HEK293T (cell line): ENCODE data around the gene LYRM9.
"Not testable (repeated sequence)": the region's sequence is repeated elsewhere in the genome, so short reads cannot be mapped to it uniquely, and the experiment has no call there.

ENCODE experiments used
- CTCF ChIA-PET: fragments of 350-600 bp; formaldehyde crosslinking; extraction: SDS; loops from one replicate; lab custom pipeline; 2021; ENCODE audit warnings: antibody characterized with exemption, inconsistent platforms; lab: Yijun Ruan, JAX
- POLR2A ChIA-PET: fragments of 350-600 bp; formaldehyde crosslinking; extraction: SDS; loops from one replicate; lab custom pipeline; 2020; ENCODE audit warnings: antibody characterized with exemption, inconsistent platforms; lab: Yijun Ruan, JAX
- DNase-seq: peaks from one replicate; pipeline ENCODE4 v3.0.0; 2012; ENCODE audit warnings: mixed read lengths; ENCODE audit errors: extremely low spot score
- ARNT ChIP-seq: fragments of 450-650 bp; IDR thresholded peaks from 2 replicates; pipeline ENCODE4 v1.6.1; 2017; ENCODE audit warnings: mild to moderate bottlenecking
- BHLHE40 ChIP-seq: fragments of 450-650 bp; IDR thresholded peaks from 2 replicates; pipeline ENCODE4 v1.6.1; 2016; ENCODE audit warnings: mild to moderate bottlenecking, moderate library complexity, borderline replicate concordance
- CTBP1 ChIP-seq: fragments of 450-650 bp; IDR thresholded peaks from 2 replicates; pipeline ENCODE4 v1.6.1; 2016; ENCODE audit warnings: borderline replicate concordance
- ELF4 ChIP-seq: fragments of 450-650 bp; IDR thresholded peaks from 2 replicates; pipeline ENCODE4 v1.6.1; 2017; ENCODE audit warnings: antibody characterized with exemption
- FOXA1 ChIP-seq: fragments of 450-650 bp; IDR thresholded peaks from 2 replicates; pipeline ENCODE4 v1.6.1; 2016; ENCODE audit warnings: mild to moderate bottlenecking
- FOXK2 ChIP-seq: fragments of 450-650 bp; IDR thresholded peaks from 2 replicates; pipeline ENCODE4 v1.6.1; 2016; ENCODE audit warnings: mild to moderate bottlenecking
- FOXM1 ChIP-seq: fragments of 450-650 bp; IDR thresholded peaks from 2 replicates; pipeline ENCODE4 v1.6.1; 2017; ENCODE audit warnings: mild to moderate bottlenecking, borderline replicate concordance
- HDGF ChIP-seq: fragments of 450-650 bp; IDR thresholded peaks from 2 replicates; pipeline ENCODE4 v1.6.1; 2017; ENCODE audit warnings: antibody characterized with exemption, borderline replicate concordance
- L3MBTL2 ChIP-seq: fragments of 450-650 bp; conservative IDR thresholded peaks from 2 replicates; pipeline ENCODE4 v1.6.1; 2016; ENCODE audit warnings: mild to moderate bottlenecking
- LEF1 ChIP-seq: fragments of 450-650 bp; IDR thresholded peaks from 2 replicates; pipeline ENCODE4 v1.6.1; 2017; ENCODE audit warnings: mild to moderate bottlenecking, borderline replicate concordance
- NFRKB ChIP-seq: fragments of 450-650 bp; IDR thresholded peaks from 2 replicates; pipeline ENCODE4 v1.6.1; 2016; ENCODE audit warnings: mild to moderate bottlenecking, moderate library complexity
- SP1 ChIP-seq: fragments of 450-650 bp; IDR thresholded peaks from 2 replicates; pipeline ENCODE4 v1.6.1; 2017
- SUZ12 ChIP-seq: fragments of 450-650 bp; IDR thresholded peaks from 2 replicates; pipeline ENCODE4 v1.6.1; 2016; ENCODE audit warnings: mild to moderate bottlenecking
- TARDBP ChIP-seq: fragments of 450-650 bp; IDR thresholded peaks from 2 replicates; pipeline ENCODE4 v1.6.1; 2016
- ZNF384 ChIP-seq: fragments of 450-650 bp; IDR thresholded peaks from 2 replicates; pipeline ENCODE4 v1.6.1; 2016
- TF ChIP-seq, protein P1 (sequence below): fragments of 450-650 bp; IDR thresholded peaks from 2 replicates; pipeline ENCODE4 v1.6.1; 2016

The LYRM9 gene

GRCh38 chr17:27854163-27854562 lies 39.0 kb downstream of the LYRM9 start:
- ChIA-PET CTCF (no interaction called here), POLR2A (no interaction called here)
- DNase-seq = no peak
- no peak for TF ChIP-seq L3MBTL2
- TF ChIP-seq ELF4 = no peak
- TF ChIP-seq SP1 = no peak
- TF ChIP-seq, protein P1, sequence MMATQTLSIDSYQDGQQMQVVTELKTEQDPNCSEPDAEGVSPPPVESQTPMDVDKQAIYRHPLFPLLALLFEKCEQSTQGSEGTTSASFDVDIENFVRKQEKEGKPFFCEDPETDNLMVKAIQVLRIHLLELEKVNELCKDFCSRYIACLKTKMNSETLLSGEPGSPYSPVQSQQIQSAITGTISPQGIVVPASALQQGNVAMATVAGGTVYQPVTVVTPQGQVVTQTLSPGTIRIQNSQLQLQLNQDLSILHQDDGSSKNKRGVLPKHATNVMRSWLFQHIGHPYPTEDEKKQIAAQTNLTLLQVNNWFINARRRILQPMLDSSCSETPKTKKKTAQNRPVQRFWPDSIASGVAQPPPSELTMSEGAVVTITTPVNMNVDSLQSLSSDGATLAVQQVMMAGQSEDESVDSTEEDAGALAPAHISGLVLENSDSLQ = no peak
- no peak for TF ChIP-seq SUZ12

- no peak for TF ChIP-seq HDGF
- TF ChIP-seq CTBP1 = no peak
- TF ChIP-seq FOXK2 = no peak
- no peak for TF ChIP-seq ARNT
- TF ChIP-seq NFRKB = no peak
- TF ChIP-seq BHLHE40 = no peak
- TF ChIP-seq, protein P1 = no peak
- TF ChIP-seq L3MBTL2 = no peak
- TF ChIP-seq TARDBP = no peak
- TF ChIP-seq LEF1 = no peak
- TF ChIP-seq FOXA1 = no peak
- TF ChIP-seq SP1 = no peak
- TF ChIP-seq SUZ12 = no peak
- TF ChIP-seq FOXM1 = no peak
- TF ChIP-seq ELF4 = no peak
- no peak for TF ChIP-seq ZNF384
- CTCF ChIA-PET = no interaction called here
- POLR2A ChIA-PET = no interaction called here
These were observed 40.1 kb downstream of the LYRM9 start for GRCh38 chr17:27853091-27853490.

GRCh38 chr17:27849474-27850185 lies 43.5 kb downstream of the LYRM9 start:
- POLR2A ChIA-PET = no interaction called here
- TF ChIP-seq, protein P1 = no peak
- TF ChIP-seq FOXM1 (no peak), SUZ12 (no peak)
- DNase-seq = no peak
- CTCF ChIA-PET = interaction anchor here (1.1 kb wide), 1 partner anchor 30 kb away, joined by 3 read pairs; no protein-coding TSS in a partner anchor

More at GRCh38 chr17:27853091-27853490, 40.1 kb downstream of the LYRM9 start:
- DNase-seq = no peak

DNA sequence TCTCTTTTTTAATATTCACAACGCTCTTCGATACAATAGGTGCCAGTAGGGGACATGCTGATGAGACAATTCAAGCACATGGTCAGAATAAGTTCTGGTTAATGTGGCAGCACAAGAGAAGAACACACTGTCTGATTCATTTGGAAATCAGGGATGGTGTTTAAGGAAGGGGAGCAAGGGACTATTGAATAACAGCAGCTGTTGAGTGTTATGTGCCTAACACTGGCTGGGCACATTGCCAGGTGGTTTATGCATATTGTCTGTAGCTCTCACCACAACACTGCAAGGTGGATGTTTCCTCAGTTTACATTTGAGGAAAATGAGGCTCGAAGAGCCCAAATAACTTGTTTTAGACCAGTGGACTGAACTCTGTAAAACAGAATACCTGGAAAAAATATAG lies 44.2 kb downstream of the LYRM9 start:
- CTCF ChIA-PET = interaction anchor here (1.1 kb wide), 1 partner anchor 31 kb away, joined by 3 read pairs; no protein-coding TSS in a partner anchor
- DNase-seq = no peak
- POLR2A ChIA-PET = no interaction called here
- TF ChIP-seq SUZ12 (no peak), CTBP1 (no peak), ZNF384 (no peak), FOXK2 (no peak), HDGF (no peak), NFRKB (no peak), FOXA1 (no peak), ARNT (no peak), BHLHE40 (no peak), L3MBTL2 (no peak), ELF4 (no peak), SP1 (no peak), LEF1 (no peak), FOXM1 (no peak), TARDBP (no peak)
- TF ChIP-seq, protein P1 = no peak

- POLR2A ChIA-PET, DNase-seq: not testable (repeated sequence)
- CTCF ChIA-PET = interaction anchor here (1.0 kb wide), 1 partner anchor 14 kb away, joined by 4 read pairs; no protein-coding TSS in a partner anchor
These were observed 46.3 kb downstream of the LYRM9 start for GRCh38 chr17:27846808-27847307.

GRCh38 chr17:27846042-27846655 lies 47.0 kb downstream of the LYRM9 start:
- ChIA-PET CTCF (interaction anchor here (1.0 kb wide), 1 partner anchor 15 kb away, joined by 4 read pairs; no protein-coding TSS in a partner anchor), POLR2A (no interaction called here)
- no peak for DNase-seq
- TF ChIP-seq BHLHE40 = no peak
- no peak for TF ChIP-seq L3MBTL2
- TF ChIP-seq, protein P1 = no peak
- no peak for TF ChIP-seq TARDBP
- TF ChIP-seq FOXK2 = no peak
- no peak for TF ChIP-seq FOXA1
- no peak for TF ChIP-seq FOXM1
